SK-N-SH (cell line): ENCODE measurements around the gene FAM3B. TPM values are rescaled to one million over a fixed set of nuclear protein-coding genes. Genes with fewer than 3 reads are reported as not detected.

Experiments
- CTCF ChIA-PET: fragments of 300-600, 350-600 bp; formaldehyde crosslinking; extraction: SDS; loops from one replicate; lab custom pipeline; 2021; lab: Yijun Ruan, JAX
- POLR2A ChIA-PET: fragments of 350-600 bp; sonication (Branson Sonifier 250); formaldehyde crosslinking; extraction: SDS; loops from one replicate; lab custom pipeline; 2020; ENCODE audit warnings: antibody characterized with exemption, inconsistent platforms; lab: Yijun Ruan, JAX
- DNase-seq: peaks from one replicate; pipeline ENCODE4 v3.0.0; 2012
- H2AFZ ChIP-seq: fragments of 200-600 bp; sonication (generic); 2 replicates; pipeline ENCODE4 v1.8.1; 2016; ENCODE audit warnings: antibody characterized with exemption, mild to moderate bottlenecking, low read depth
- H3F3A ChIP-seq: fragments of 200-600 bp; sonication (generic); replicated peaks from 2 replicates; pipeline ENCODE3; 2016; ENCODE audit warnings: antibody characterized with exemption, mild to moderate bottlenecking; ENCODE audit not compliant: insufficient read depth
- H3K27ac ChIP-seq, 2 experiments: fragments of 200-500 bp in 1 of 2; fragments of 200-600 bp in 1 of 2; sonication (Bioruptor generic) in 1 of 2; sonication (generic), shearing (Covaris generic) in 1 of 2; 2 replicates each; pipeline versions ENCODE4 v1.5.1 to v1.6.1; 2014 to 2016; ENCODE audit warnings: low read depth in 2 of 2, inconsistent platforms in 1 of 2, low read length in 1 of 2, mild to moderate bottlenecking in 1 of 2, mixed read lengths in 1 of 2
- H3K27me3 ChIP-seq: fragments of 200-600 bp; sonication (generic), shearing (Covaris generic); 2 replicates; pipeline ENCODE4 v1.6.1; 2016; ENCODE audit warnings: mixed run types; ENCODE audit not compliant: insufficient read depth
- H3K36me3 ChIP-seq, 2 experiments: fragments of 200-500 bp in 1 of 2; fragments of 200-600 bp in 1 of 2; sonication (Bioruptor generic) in 1 of 2; sonication (generic) in 1 of 2; replicated peaks in 1 of 2; 2 replicates each; pipeline versions ENCODE3 to v1.5.1; 2014 to 2016; ENCODE audit warnings: low read length in 1 of 2, mild to moderate bottlenecking in 1 of 2; ENCODE audit not compliant: insufficient read depth in 2 of 2, control insufficient read depth in 1 of 2
- H3K4me1 ChIP-seq, 2 experiments: fragments of 200-500 bp in 1 of 2; fragments of 200-600 bp in 1 of 2; sonication (Bioruptor generic) in 1 of 2; sonication (generic), shearing (Covaris generic) in 1 of 2; 2 replicates each; pipeline versions ENCODE4 v1.5.1 to v1.6.1; 2014 to 2016; ENCODE audit warnings: low read depth in 1 of 2, low read length in 1 of 2, mixed run types in 1 of 2; ENCODE audit not compliant: insufficient read depth in 2 of 2, control insufficient read depth in 1 of 2
- H3K4me2 ChIP-seq: fragments of 200-600 bp; sonication (generic), shearing (Covaris generic); 2 replicates; pipeline ENCODE4 v1.6.1; 2017; ENCODE audit warnings: mixed run types
- H3K4me3 ChIP-seq, 2 experiments: fragments of 200-500 bp in 1 of 2; fragments of 200-600 bp in 1 of 2; sonication (Bioruptor generic) in 1 of 2; sonication (generic), shearing (Covaris generic) in 1 of 2; 2 replicates each; pipeline versions ENCODE4 v1.5.1 to v1.8.1; 2014 to 2016; ENCODE audit warnings: low read depth in 2 of 2, inconsistent platforms in 1 of 2, low read length in 1 of 2, mild to moderate bottlenecking in 1 of 2, mixed read lengths in 1 of 2, moderate library complexity in 1 of 2
- H3K79me2 ChIP-seq: fragments of 200-600 bp; sonication (generic); 2 replicates; pipeline ENCODE4 v1.8.1; 2017; ENCODE audit warnings: mild to moderate bottlenecking; ENCODE audit not compliant: insufficient read depth
- H3K9ac ChIP-seq: fragments of 200-600 bp; sonication (generic); 2 replicates; pipeline ENCODE4 v1.6.1; 2017; ENCODE audit warnings: mixed run types
- H3K9me2 ChIP-seq: fragments of 200-600 bp; sonication (generic); 2 replicates; pipeline ENCODE4 v1.6.1; 2017; ENCODE audit warnings: mixed run types
- H3K9me3 ChIP-seq: fragments of 200-600 bp; sonication (generic); 2 replicates; pipeline ENCODE4 v1.6.1; 2017; ENCODE audit warnings: mixed run types, mild to moderate bottlenecking, moderate library complexity
- H4K20me1 ChIP-seq: fragments of 200-600 bp; sonication (generic); 2 replicates; pipeline ENCODE4 v1.6.1; 2017; ENCODE audit warnings: mild to moderate bottlenecking, mixed run types; ENCODE audit not compliant: insufficient read depth
- FOSL2 ChIP-seq: IDR thresholded peaks from 2 replicates; pipeline ENCODE4 v1.4.0; 2012; ENCODE audit warnings: low read depth, mild to moderate bottlenecking, moderate library complexity, borderline replicate concordance
- FOXJ3 ChIP-seq: sonication (generic); formaldehyde crosslinking; IDR thresholded peaks from 2 replicates; pipeline ENCODE4 v1.5.1; 2020; ENCODE audit warnings: mild to moderate bottlenecking, missing genetic modification reagents
- FOXM1 ChIP-seq: IDR thresholded peaks from 2 replicates; pipeline ENCODE4 v1.4.0; 2012; ENCODE audit warnings: low read depth, mild to moderate bottlenecking
- GATA2 ChIP-seq: sonication (generic); formaldehyde crosslinking; IDR thresholded peaks from 2 replicates; pipeline ENCODE4 v1.5.0; 2020; ENCODE audit warnings: mild to moderate bottlenecking, missing genetic modification reagents
- MXI1 ChIP-seq: IDR thresholded peaks from 2 replicates; pipeline ENCODE4 v1.6.1; 2012; ENCODE audit warnings: mild to moderate bottlenecking, low read depth, low read length, improper control_type of control experiment
- NFIC ChIP-seq: IDR thresholded peaks from 2 replicates; pipeline ENCODE4 v1.4.0; 2012; ENCODE audit warnings: borderline replicate concordance
- NRF1 ChIP-seq: IDR thresholded peaks from 2 replicates; pipeline ENCODE4 v1.6.1; 2012; ENCODE audit warnings: low read depth, mild to moderate bottlenecking, low read length
- RAD21 ChIP-seq: IDR thresholded peaks from 2 replicates; pipeline ENCODE4 v1.6.1; 2012; ENCODE audit warnings: mild to moderate bottlenecking, low read length
- RCOR1 ChIP-seq: fragments of 150-350 bp; IDR thresholded peaks from 2 replicates; pipeline ENCODE4 v1.6.1; 2017; ENCODE audit warnings: antibody characterized with exemption, low read length
- RFX5 ChIP-seq: IDR thresholded peaks from 2 replicates; pipeline ENCODE4 v1.6.1; 2012; ENCODE audit warnings: mild to moderate bottlenecking, improper control_type of control experiment, low read length
- RXRA ChIP-seq: IDR thresholded peaks from 2 replicates; pipeline ENCODE4 v1.4.0; 2012; ENCODE audit warnings: low read depth, mild to moderate bottlenecking, borderline replicate concordance
- SIN3A ChIP-seq: IDR thresholded peaks from 2 replicates; pipeline ENCODE4 v1.6.1; 2012; ENCODE audit warnings: low read depth, mild to moderate bottlenecking, low read length, moderate library complexity, borderline replicate concordance
- SMC3 ChIP-seq: IDR thresholded peaks from 2 replicates; pipeline ENCODE4 v1.6.1; 2012; ENCODE audit warnings: low read depth, low read length, improper control_type of control experiment
- TAF1 ChIP-seq: IDR thresholded peaks from 2 replicates; pipeline ENCODE4 v1.6.1; 2012; ENCODE audit warnings: low read depth, mild to moderate bottlenecking, low read length, moderate library complexity, borderline replicate concordance
- WGBS: methylation state at CpG from one replicate; pipeline ENCODE4 v1.1.6; 2017; ENCODE audit warnings: low lambda C conversion rate; 5-methylcytosine and 5-hydroxymethylcytosine counted together
- polyA plus RNA-seq, 3 experiments: library from polyadenylated mRNA; depleted of rRNA; stranded (reverse); fragments of >200 nt; gene quantifications; 2 replicates each; pipeline ENCODE4 v1.2.3, GENCODE V29; 2012
- TF ChIP-seq, protein P1 (sequence below): fragments of 200-600 bp; sonication (generic); IDR thresholded peaks from 2 replicates; pipeline ENCODE4 v1.6.1; 2017; ENCODE audit warnings: antibody characterized with exemption, mild to moderate bottlenecking, moderate library complexity
- TF ChIP-seq, protein P2 (sequence below): fragments of 150-350 bp; IDR thresholded peaks from 2 replicates; pipeline ENCODE4 v1.6.1; 2017; ENCODE audit warnings: antibody characterized with exemption, low read length, low read depth, borderline replicate concordance
- TF ChIP-seq, protein P3 (sequence below): fragments of 150-350 bp; IDR thresholded peaks from 2 replicates; pipeline ENCODE4 v1.6.1; 2016; ENCODE audit warnings: mild to moderate bottlenecking, low read depth, low read length
- TF ChIP-seq, protein P4 (sequence below): IDR thresholded peaks from 2 replicates; pipeline ENCODE4 v1.4.0; 2012; ENCODE audit warnings: low read depth, borderline replicate concordance

Gene FAM3B
- polyA plus RNA-seq, 1 of the 3 experiments (the other 2 are of a cell fraction), result not detected

DNA sequence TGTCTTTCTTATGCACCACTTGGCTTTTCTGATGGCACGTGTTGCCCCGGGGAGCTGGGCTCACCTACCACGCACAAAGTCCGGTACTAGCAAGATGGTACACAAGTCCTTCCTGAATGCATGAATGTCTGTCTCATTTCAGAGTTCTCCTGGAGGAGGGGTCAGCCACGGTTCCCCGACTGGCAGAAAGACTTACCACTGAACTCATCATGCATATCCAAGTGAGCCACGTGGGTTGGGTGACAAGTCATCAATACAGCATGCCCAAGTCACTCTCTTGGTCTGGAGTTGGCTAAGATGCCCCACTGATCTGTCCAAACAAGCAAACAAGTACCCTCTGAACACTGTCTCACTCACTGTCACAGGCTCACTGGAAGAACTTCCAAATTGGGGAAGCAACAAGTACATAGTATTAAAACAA, 80.9 kb downstream of the FAM3B start (continued):
- no peak for TF ChIP-seq RFX5
- TF ChIP-seq RCOR1, result no peak
- TF ChIP-seq, protein P1, sequence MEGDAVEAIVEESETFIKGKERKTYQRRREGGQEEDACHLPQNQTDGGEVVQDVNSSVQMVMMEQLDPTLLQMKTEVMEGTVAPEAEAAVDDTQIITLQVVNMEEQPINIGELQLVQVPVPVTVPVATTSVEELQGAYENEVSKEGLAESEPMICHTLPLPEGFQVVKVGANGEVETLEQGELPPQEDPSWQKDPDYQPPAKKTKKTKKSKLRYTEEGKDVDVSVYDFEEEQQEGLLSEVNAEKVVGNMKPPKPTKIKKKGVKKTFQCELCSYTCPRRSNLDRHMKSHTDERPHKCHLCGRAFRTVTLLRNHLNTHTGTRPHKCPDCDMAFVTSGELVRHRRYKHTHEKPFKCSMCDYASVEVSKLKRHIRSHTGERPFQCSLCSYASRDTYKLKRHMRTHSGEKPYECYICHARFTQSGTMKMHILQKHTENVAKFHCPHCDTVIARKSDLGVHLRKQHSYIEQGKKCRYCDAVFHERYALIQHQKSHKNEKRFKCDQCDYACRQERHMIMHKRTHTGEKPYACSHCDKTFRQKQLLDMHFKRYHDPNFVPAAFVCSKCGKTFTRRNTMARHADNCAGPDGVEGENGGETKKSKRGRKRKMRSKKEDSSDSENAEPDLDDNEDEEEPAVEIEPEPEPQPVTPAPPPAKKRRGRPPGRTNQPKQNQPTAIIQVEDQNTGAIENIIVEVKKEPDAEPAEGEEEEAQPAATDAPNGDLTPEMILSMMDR, result no peak
- no peak for TF ChIP-seq RXRA
- TF ChIP-seq NFIC, result no peak
- TF ChIP-seq SMC3, result no peak

DNA sequence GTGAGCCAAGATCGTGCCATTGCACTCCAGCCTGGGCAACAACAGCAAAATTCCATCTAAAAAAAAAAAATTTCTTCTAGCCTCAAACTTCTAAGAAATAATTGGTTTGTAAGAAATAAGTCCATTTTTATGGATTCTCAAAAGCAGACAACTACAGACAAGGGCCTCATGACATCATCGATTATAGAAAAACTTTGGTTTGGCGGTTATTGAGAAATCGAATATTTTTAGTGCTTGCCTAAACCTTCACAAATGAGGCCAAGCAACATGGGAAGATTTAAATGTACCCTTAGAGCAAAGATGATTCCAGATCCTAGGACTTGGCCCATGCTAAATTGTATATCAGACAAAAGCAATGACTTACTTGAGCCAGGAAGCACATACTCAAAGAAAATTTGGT, 81.7 kb downstream of the FAM3B start:
- Histone ChIP-seq H2AFZ (no peak overlapping the region), H3K27me3 (peaks cover 11% of the 10 kb centered on the region; the same call in 1 of the 2 replicates), H3K4me1 (no peaks in the 10 kb centered on the region), H3K79me2 (no peaks in the 10 kb centered on the region), H3K27ac (no peak overlapping the region), H3K9me2 (no peaks in the 10 kb centered on the region), H3K36me3 (no peaks in the 10 kb centered on the region), H3K4me2 (no peak overlapping the region), H3F3A (no peaks in the 10 kb centered on the region), H3K9me3 (no peaks in the 10 kb centered on the region), H3K9ac (no peak overlapping the region), H4K20me1 (no peaks in the 10 kb centered on the region), H3K4me3 (no peak overlapping the region)
- CTCF ChIA-PET, result no interaction called here
- POLR2A ChIA-PET, result no interaction called here
- no peak for TF ChIP-seq GATA2
- TF ChIP-seq RAD21, result no peak
- no peak for TF ChIP-seq FOXJ3 (CRISPR knock-in tag)
- no peak for TF ChIP-seq FOXM1
- no peak for DNase-seq
- WGBS, result 29% methylated on average over 4 of the region's 4 CpGs

DNA sequence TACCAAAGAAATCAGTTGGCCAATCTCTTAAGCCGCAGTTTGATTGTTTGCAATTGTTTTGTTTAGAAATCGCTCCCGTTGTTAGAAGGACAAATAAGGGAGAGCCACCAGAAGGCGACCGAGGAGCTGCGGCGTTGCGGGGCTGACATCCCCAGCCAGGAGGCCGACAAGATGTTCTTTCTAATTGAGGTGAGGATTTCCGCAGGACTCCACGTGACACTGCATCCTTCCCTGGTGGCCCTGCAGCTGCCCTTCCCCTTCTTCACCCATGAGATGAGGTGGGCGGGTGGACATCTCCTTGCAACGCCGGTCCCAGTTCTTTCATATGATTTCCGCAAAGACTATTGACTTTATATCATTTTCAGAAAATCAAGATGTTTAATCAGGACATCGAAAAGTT, 82.2 kb downstream of the FAM3B start:
- WGBS, result 65% methylated on average over 16 of the region's 16 CpGs
- Histone ChIP-seq H3K27me3 (peaks cover 10% of the 10 kb centered on the region; the same call in 1 of the 2 replicates), H3K4me2 (no peak overlapping the region), H2AFZ (no peak overlapping the region), H3K36me3 (no peaks in the 10 kb centered on the region)
- DNase-seq, result no peak
- CTCF ChIA-PET, result no interaction called here
- TF ChIP-seq NFIC, result no peak
- TF ChIP-seq FOSL2, result no peak
- no peak for TF ChIP-seq SIN3A
- TF ChIP-seq FOXJ3 (CRISPR knock-in tag), result no peak
- no peak for TF ChIP-seq NRF1
- no peak for TF ChIP-seq TAF1
- TF ChIP-seq, protein P1, result no peak
- TF ChIP-seq, protein P2, sequence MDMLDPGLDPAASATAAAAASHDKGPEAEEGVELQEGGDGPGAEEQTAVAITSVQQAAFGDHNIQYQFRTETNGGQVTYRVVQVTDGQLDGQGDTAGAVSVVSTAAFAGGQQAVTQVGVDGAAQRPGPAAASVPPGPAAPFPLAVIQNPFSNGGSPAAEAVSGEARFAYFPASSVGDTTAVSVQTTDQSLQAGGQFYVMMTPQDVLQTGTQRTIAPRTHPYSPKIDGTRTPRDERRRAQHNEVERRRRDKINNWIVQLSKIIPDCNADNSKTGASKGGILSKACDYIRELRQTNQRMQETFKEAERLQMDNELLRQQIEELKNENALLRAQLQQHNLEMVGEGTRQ, result no peak
- TF ChIP-seq MXI1, result no peak
- TF ChIP-seq, protein P3, sequence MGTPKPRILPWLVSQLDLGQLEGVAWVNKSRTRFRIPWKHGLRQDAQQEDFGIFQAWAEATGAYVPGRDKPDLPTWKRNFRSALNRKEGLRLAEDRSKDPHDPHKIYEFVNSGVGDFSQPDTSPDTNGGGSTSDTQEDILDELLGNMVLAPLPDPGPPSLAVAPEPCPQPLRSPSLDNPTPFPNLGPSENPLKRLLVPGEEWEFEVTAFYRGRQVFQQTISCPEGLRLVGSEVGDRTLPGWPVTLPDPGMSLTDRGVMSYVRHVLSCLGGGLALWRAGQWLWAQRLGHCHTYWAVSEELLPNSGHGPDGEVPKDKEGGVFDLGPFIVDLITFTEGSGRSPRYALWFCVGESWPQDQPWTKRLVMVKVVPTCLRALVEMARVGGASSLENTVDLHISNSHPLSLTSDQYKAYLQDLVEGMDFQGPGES, result no peak
- TF ChIP-seq, protein P4, sequence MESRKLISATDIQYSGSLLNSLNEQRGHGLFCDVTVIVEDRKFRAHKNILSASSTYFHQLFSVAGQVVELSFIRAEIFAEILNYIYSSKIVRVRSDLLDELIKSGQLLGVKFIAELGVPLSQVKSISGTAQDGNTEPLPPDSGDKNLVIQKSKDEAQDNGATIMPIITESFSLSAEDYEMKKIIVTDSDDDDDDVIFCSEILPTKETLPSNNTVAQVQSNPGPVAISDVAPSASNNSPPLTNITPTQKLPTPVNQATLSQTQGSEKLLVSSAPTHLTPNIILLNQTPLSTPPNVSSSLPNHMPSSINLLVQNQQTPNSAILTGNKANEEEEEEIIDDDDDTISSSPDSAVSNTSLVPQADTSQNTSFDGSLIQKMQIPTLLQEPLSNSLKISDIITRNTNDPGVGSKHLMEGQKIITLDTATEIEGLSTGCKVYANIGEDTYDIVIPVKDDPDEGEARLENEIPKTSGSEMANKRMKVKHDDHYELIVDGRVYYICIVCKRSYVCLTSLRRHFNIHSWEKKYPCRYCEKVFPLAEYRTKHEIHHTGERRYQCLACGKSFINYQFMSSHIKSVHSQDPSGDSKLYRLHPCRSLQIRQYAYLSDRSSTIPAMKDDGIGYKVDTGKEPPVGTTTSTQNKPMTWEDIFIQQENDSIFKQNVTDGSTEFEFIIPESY, result no peak
- TF ChIP-seq GATA2, result no peak
- TF ChIP-seq, all 33 proteins: peak for 0
- no peak overlapping the region for H3K4me3 ChIP-seq
- H3K79me2 ChIP-seq, result no peaks in the 10 kb centered on the region
- no peaks in the 10 kb centered on the region for H3K4me1 ChIP-seq
- H3K9me3 ChIP-seq, result no peaks in the 10 kb centered on the region
- no peaks in the 10 kb centered on the region for H4K20me1 ChIP-seq
- POLR2A ChIA-PET, result no interaction called here
- no peaks in the 10 kb centered on the region for H3F3A ChIP-seq
- no peak overlapping the region for H3K9ac ChIP-seq
- H3K27ac ChIP-seq, result no peak overlapping the region
- no peaks in the 10 kb centered on the region for H3K9me2 ChIP-seq
